K562 (cell line): Measurements from ENCODE around the gene ANXA3.

Experiments
- CHD2 ChIP-seq: IDR thresholded peaks from 2 replicates; pipeline ENCODE4 v1.6.1; 2011; ENCODE audit warnings: low read depth, low read length
- CTCF ChIP-seq, 3 experiments: IDR thresholded peaks in 2 of 3; conservative IDR thresholded peaks in 1 of 3; 2 replicates each; pipeline ENCODE4 v1.5.1; 2011 to 2012; ENCODE audit warnings: low read length in 3 of 3, mild to moderate bottlenecking in 3 of 3, control low read depth in 2 of 3, improper control_type of control experiment in 1 of 3, inconsistent platforms in 1 of 3, low read depth in 1 of 3, mixed read lengths in 1 of 3, moderate library complexity in 1 of 3; ENCODE audit not compliant: insufficient read depth in 2 of 3
- JUN ChIP-seq, 2 experiments: sonication (generic) in 1 of 2; formaldehyde crosslinking in 1 of 2; IDR thresholded peaks; 2 replicates each; pipeline versions ENCODE4 v1.6.1 to v1.8.0; 2012 to 2022; ENCODE audit warnings: borderline replicate concordance in 2 of 2, mild to moderate bottlenecking in 2 of 2, improper control_type of control experiment in 1 of 2, low read depth in 1 of 2, low read length in 1 of 2, missing genetic modification reagents in 1 of 2
- PKNOX1 ChIP-seq: fragments of 450-650 bp; IDR thresholded peaks from 2 replicates; pipeline ENCODE4 v1.6.1; 2016
- STAT6 ChIP-seq: sonication (generic); formaldehyde crosslinking; IDR thresholded peaks from 2 replicates; pipeline ENCODE4 v1.8.1; 2023; ENCODE audit warnings: mild to moderate bottlenecking, missing genetic modification reagents
- ZNF274 ChIP-seq: IDR thresholded peaks from 2 replicates; pipeline ENCODE4 v1.6.1; 2011; ENCODE audit warnings: low read depth, mild to moderate bottlenecking, low read length, moderate library complexity, borderline replicate concordance
- ZNF76 ChIP-seq: fragments of 250-450 bp; sonication (Bioruptor Pico); IDR thresholded peaks from 2 replicates; pipeline ENCODE4 v1.4.0; 2020; ENCODE audit warnings: mild to moderate bottlenecking, moderate library complexity, borderline replicate concordance

GRCh38 chr4:78556665-78557064 is 5.1 kb downstream of the ANXA3 start:
- TF ChIP-seq JUN (IDR thresholded peaks at IDR 0.05; ENCODE audit: borderline replicate concordance, low read depth, low read length) (no peak), JUN (CRISPR knock-in tag; IDR thresholded peaks at IDR 0.05; ENCODE audit: borderline replicate concordance) (no peak), ZNF76 (CRISPR knock-in tag) (no peak), ZNF274 (no peak), CTCF (IDR thresholded peaks at IDR 0.05 in 2 of 3, conservative IDR thresholded peaks at IDR 0.05 in 1 of 3; ENCODE audit: insufficient read depth in 2 of 3, low read depth in 1 of 3, low read length in 3 of 3) (no peak), STAT6 (no peak), CHD2 (no peak), PKNOX1 (no peak)
